ENCODE results near the gene DNMT3A. TPM values are rescaled to one million over a fixed set of nuclear protein-coding genes. Genes with fewer than 3 reads are reported as not detected.

The DNMT3A gene
- total and polyA plus RNA-seq, 2 donors (not counting 1 experiment from before 2014, with no cell fraction given) = 8.9 to 24.5 TPM

DNA sequence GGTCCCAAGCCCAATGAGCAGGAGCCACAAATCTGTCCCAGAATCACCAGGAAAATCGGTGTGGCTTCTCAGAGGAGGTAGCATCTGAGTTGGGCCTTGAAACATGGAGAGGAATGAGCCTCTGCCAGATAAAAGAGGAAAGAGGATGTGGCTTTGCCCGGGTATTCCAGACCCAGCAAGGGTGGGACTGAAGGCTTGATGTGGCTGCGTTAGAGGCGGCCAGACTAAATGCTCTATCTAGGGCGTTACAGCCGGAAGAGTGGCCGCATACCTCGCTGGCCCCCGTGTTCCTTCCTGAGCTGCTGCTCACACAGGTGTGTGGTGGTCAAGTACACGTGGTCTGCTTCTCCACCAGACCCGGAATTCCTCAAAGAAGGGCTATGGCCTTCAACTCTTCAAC is 139.4 kb downstream of the DNMT3A start:
- peaks cover 0 to 3% (median 0%) of the 10 kb centered on the region in 3 donors for H3K9me3 ChIP-seq (ENCODE audit: control extremely low read depth in 1 of 3, control insufficient read depth in 2 of 3, insufficient read depth in 1 of 3, low read length in 2 of 3)
- POLR2A ChIA-PET = no interaction called here
- 42% methylated on average over 9 of the region's 11 CpGs for WGBS (ENCODE audit: insufficient coverage)
- H3K9ac ChIP-seq (ENCODE audit: low read length) = no peak overlapping the region
- no peak overlapping the region for H3K4me2 ChIP-seq (replicated peaks; ENCODE audit: low read depth, low read length, poor library complexity, severe bottlenecking)
- no peaks in the 10 kb centered on the region for H3K79me2 ChIP-seq (ENCODE audit: control insufficient read depth, insufficient read depth, low read length)
- H3K27me3 ChIP-seq (replicated peaks in 1 of 4; ENCODE audit: control extremely low read depth in 1 of 4, control insufficient read depth in 3 of 4, insufficient read depth in 4 of 4, low read length in 3 of 4) = peaks cover 0 to 6% (median 1%) of the 10 kb centered on the region in 4 experiments
- peaks cover 28 to 36% of the 10 kb centered on the region in 2 donors for H3K4me1 ChIP-seq (ENCODE audit: control insufficient read depth in 2 of 2, insufficient read depth in 2 of 2, low read length in 2 of 2)
- no peak overlapping the region for H3K4me3 Mint-ChIP-seq
- H3K4me3 ChIP-seq (ENCODE audit: control extremely low read depth in 1 of 5, extremely low read depth in 1 of 5, insufficient read depth in 1 of 5, low read depth in 2 of 5, low read length in 4 of 5) = no peak overlapping the region
- H3K27ac Mint-ChIP-seq = no peak overlapping the region
- H3K27ac ChIP-seq (ENCODE audit: low read length in 2 of 2) = no peak overlapping the region
- intact Hi-C loops (cut with micrococcal nuclease) = no loop called here
- H3K36me3 ChIP-seq (replicated peaks in 1 of 2; ENCODE audit: control extremely low read depth in 1 of 2, control insufficient read depth in 1 of 2, extremely low read depth in 1 of 2, insufficient read depth in 2 of 2, low read length in 1 of 2) = no peaks in the 10 kb centered on the region
- TF ChIP-seq EZH2 (IDR thresholded peaks at IDR 0.05; ENCODE audit: borderline replicate concordance, insufficient read depth, low read depth, low read length, poor library complexity, severe bottlenecking) = no peak
- TF ChIP-seq, protein P1, sequence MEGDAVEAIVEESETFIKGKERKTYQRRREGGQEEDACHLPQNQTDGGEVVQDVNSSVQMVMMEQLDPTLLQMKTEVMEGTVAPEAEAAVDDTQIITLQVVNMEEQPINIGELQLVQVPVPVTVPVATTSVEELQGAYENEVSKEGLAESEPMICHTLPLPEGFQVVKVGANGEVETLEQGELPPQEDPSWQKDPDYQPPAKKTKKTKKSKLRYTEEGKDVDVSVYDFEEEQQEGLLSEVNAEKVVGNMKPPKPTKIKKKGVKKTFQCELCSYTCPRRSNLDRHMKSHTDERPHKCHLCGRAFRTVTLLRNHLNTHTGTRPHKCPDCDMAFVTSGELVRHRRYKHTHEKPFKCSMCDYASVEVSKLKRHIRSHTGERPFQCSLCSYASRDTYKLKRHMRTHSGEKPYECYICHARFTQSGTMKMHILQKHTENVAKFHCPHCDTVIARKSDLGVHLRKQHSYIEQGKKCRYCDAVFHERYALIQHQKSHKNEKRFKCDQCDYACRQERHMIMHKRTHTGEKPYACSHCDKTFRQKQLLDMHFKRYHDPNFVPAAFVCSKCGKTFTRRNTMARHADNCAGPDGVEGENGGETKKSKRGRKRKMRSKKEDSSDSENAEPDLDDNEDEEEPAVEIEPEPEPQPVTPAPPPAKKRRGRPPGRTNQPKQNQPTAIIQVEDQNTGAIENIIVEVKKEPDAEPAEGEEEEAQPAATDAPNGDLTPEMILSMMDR (IDR thresholded peaks at IDR 0.05) = no peak
- DNase-seq (no peak), ATAC-seq (ENCODE audit: low read depth) (no peak)
- CTCF ChIA-PET = no interaction called here
- no peaks in the 10 kb centered on the region for H3K27me3 Mint-ChIP-seq
- H3K4me1 Mint-ChIP-seq = peaks cover 30% of the 10 kb centered on the region
- H2AFZ ChIP-seq (ENCODE audit: insufficient read depth, low read depth, low read length, poor library complexity, severe bottlenecking) = no peak overlapping the region
- H3K9me3 Mint-ChIP-seq (ENCODE audit: insufficient read depth) = no peaks in the 10 kb centered on the region
- H4K20me1 ChIP-seq (ENCODE audit: control insufficient read depth, insufficient read depth, low read length, poor library complexity, severe bottlenecking) = no peaks in the 10 kb centered on the region

DNA sequence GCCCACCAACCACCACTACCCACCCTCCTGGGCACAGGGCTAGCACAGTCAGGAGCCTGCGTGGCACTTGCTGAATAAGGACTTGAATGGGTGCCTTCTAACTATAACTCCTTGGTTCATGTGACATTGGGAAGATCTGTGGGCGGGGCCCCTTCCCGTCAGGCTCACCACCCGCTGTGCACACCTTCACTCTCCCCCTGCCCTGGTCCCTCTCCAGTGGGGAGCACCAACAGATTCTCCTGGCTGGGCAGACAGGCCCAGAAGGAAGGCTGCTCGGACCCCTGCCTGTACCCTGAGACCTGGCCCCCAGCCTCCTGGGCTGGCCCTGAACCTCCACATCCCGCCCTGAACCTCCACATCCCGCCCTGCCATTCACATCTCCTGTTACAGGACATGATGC is 139.9 kb downstream of the DNMT3A start:
- Mint-ChIP-seq H3K4me1 (peaks cover 26% of the 10 kb centered on the region), H3K27me3 (no peaks in the 10 kb centered on the region), H3K9me3 (ENCODE audit: insufficient read depth) (no peaks in the 10 kb centered on the region), H3K4me3 (no peak overlapping the region), H3K27ac (no peak overlapping the region)
- H3K4me2 ChIP-seq (replicated peaks; ENCODE audit: low read depth, low read length, poor library complexity, severe bottlenecking) = no peak overlapping the region
- H2AFZ ChIP-seq (ENCODE audit: insufficient read depth, low read depth, low read length, poor library complexity, severe bottlenecking) = no peak overlapping the region
- TF ChIP-seq EZH2 (IDR thresholded peaks at IDR 0.05; ENCODE audit: borderline replicate concordance, insufficient read depth, low read depth, low read length, poor library complexity, severe bottlenecking) = no peak
- TF ChIP-seq, protein P1 (IDR thresholded peaks at IDR 0.05) = no peak
- WGBS (ENCODE audit: insufficient coverage) = 94% methylated on average over 6 of the region's 7 CpGs
- POLR2A ChIA-PET = no interaction called here
- no peak for ATAC-seq (ENCODE audit: low read depth)
- H4K20me1 ChIP-seq (ENCODE audit: control insufficient read depth, insufficient read depth, low read length, poor library complexity, severe bottlenecking) = no peaks in the 10 kb centered on the region
- no peaks in the 10 kb centered on the region for H3K79me2 ChIP-seq (ENCODE audit: control insufficient read depth, insufficient read depth, low read length)
- H3K4me3 ChIP-seq (ENCODE audit: control extremely low read depth in 1 of 5, extremely low read depth in 1 of 5, insufficient read depth in 1 of 5, low read depth in 2 of 5, low read length in 4 of 5) = no peak overlapping the region
- CTCF ChIA-PET = no interaction called here
- peaks cover 23 to 32% of the 10 kb centered on the region in 2 donors for H3K4me1 ChIP-seq (ENCODE audit: control insufficient read depth in 2 of 2, insufficient read depth in 2 of 2, low read length in 2 of 2)
- H3K27ac ChIP-seq (ENCODE audit: low read length in 2 of 2) = no peak overlapping the region
- intact Hi-C loops (cut with micrococcal nuclease) = no loop called here
- H3K27me3 ChIP-seq (replicated peaks in 1 of 4; ENCODE audit: control extremely low read depth in 1 of 4, control insufficient read depth in 3 of 4, insufficient read depth in 4 of 4, low read length in 3 of 4) = peaks cover 0 to 6% (median 1%) of the 10 kb centered on the region in 4 experiments
- no peak for DNase-seq
- H3K36me3 ChIP-seq (replicated peaks in 1 of 2; ENCODE audit: control extremely low read depth in 1 of 2, control insufficient read depth in 1 of 2, extremely low read depth in 1 of 2, insufficient read depth in 2 of 2, low read length in 1 of 2) = no peaks in the 10 kb centered on the region
- peaks cover 0 to 3% (median 0%) of the 10 kb centered on the region in 3 donors for H3K9me3 ChIP-seq (ENCODE audit: control extremely low read depth in 1 of 3, control insufficient read depth in 2 of 3, insufficient read depth in 1 of 3, low read length in 2 of 3)
- no peak overlapping the region for H3K9ac ChIP-seq (ENCODE audit: low read length)

All from B cell (primary cell).